GM12878 (cell line): ENCODE data around the gene LIMS1. TPM values are rescaled to one million over a fixed set of nuclear protein-coding genes. Genes with fewer than 3 reads are reported as not detected.

Source experiments
- ATAC-seq: fragments of 200-7000 bp; cut with Tn5 transposase; 3 replicates; pipeline ENCODE4 v1.9.1; 2020; ENCODE audit warnings: mild to moderate bottlenecking, moderate library complexity
- BruUV-seq: library from RNA; stranded (reverse); fragments of 400-500 nt; replicated peaks from 2 replicates; lab custom pipeline; 2021; lab: Mats Ljungman, UMichigan
- CTCF ChIA-PET: fragments of 300-600 bp; sonication (Branson Sonifier 250); formaldehyde crosslinking; extraction: SDS; loops from one replicate; lab custom pipeline; 2021; ENCODE audit warnings: inconsistent platforms; lab: Yijun Ruan, JAX
- POLR2A ChIA-PET: fragments of 350-600 bp; formaldehyde crosslinking; extraction: SDS; loops from one replicate; lab custom pipeline; 2021; ENCODE audit warnings: inconsistent platforms; lab: Charles Lee
- RAD21 ChIA-PET: fragments of 300-600 bp; sonication (Branson Sonifier 250); formaldehyde crosslinking; loops from one replicate; lab custom pipeline; 2023; ENCODE audit warnings: antibody characterized with exemption; ENCODE audit not compliant: unreplicated experiment; lab: Charles Lee
- SMC1A ChIA-PET: fragments of 300-600 bp; sonication (Branson Sonifier 250); formaldehyde crosslinking; loops from one replicate; lab custom pipeline; 2023; ENCODE audit not compliant: unreplicated experiment, uncharacterized antibody; lab: Charles Lee
- DNase-seq: peaks from one replicate; pipeline ENCODE4 v3.0.0-alpha.2; 2011; ENCODE audit warnings: low read depth, low spot score
- FAIRE-seq: peaks from 3 replicates; lab custom pipeline; 2011; peaks lifted over from hg19 to GRCh38; lab: Jason Lieb, UNC
- H2AFZ ChIP-seq: 2 replicates; pipeline ENCODE4 v1.6.0; 2011; ENCODE audit warnings: low read depth, low read length, control low read depth; ENCODE audit not compliant: control insufficient read depth
- H3K27ac ChIP-seq: 2 replicates; pipeline ENCODE4 v1.5.1; 2011; ENCODE audit warnings: control low read depth; ENCODE audit not compliant: control insufficient read depth, insufficient read depth
- H3K27me3 ChIP-seq, 2 experiments: replicated peaks in 1 of 2; 2 replicates each; pipeline versions ENCODE4 v1.6.0 to v1.6.1; 2011; ENCODE audit warnings: low read length in 1 of 2; ENCODE audit not compliant: control insufficient read depth in 2 of 2, insufficient read depth in 2 of 2
- H3K36me3 ChIP-seq, 2 experiments: 2 replicates each; pipeline ENCODE4 v1.5.1; 2011; ENCODE audit warnings: low read length in 1 of 2; ENCODE audit not compliant: control insufficient read depth in 2 of 2, insufficient read depth in 2 of 2
- H3K4me1 ChIP-seq: 2 replicates; pipeline ENCODE4 v1.6.1; 2011; ENCODE audit warnings: mild to moderate bottlenecking, low read length, moderate library complexity, mixed read lengths; ENCODE audit not compliant: control insufficient read depth, insufficient read depth
- H3K4me2 ChIP-seq: 2 replicates; pipeline ENCODE4 v1.6.0; 2011; ENCODE audit warnings: control low read depth; ENCODE audit not compliant: control insufficient read depth, insufficient read depth
- H3K4me3 ChIP-seq: fragments of 200-600 bp; sonication (generic); 2 replicates; pipeline ENCODE4 v1.5.1; 2016
- H3K79me2 ChIP-seq: 2 replicates; pipeline ENCODE4 v1.6.0; 2011; ENCODE audit warnings: low read length; ENCODE audit not compliant: control insufficient read depth, insufficient read depth
- H3K9ac ChIP-seq: 2 replicates; pipeline ENCODE4 v1.8.0; 2011; ENCODE audit warnings: low read length, control low read depth, mixed read lengths; ENCODE audit not compliant: control insufficient read depth, insufficient read depth
- H3K9me3 ChIP-seq: replicated peaks from 3 replicates; pipeline ENCODE4 v1.5.1; 2011; ENCODE audit warnings: mild to moderate bottlenecking, low read length; ENCODE audit not compliant: control insufficient read depth, insufficient read depth
- H4K20me1 ChIP-seq: 2 replicates; pipeline ENCODE4 v1.6.0; 2011; ENCODE audit not compliant: control insufficient read depth, insufficient read depth
- ATF3 ChIP-seq: IDR thresholded peaks from 2 replicates; pipeline ENCODE4 v1.6.1; 2011; ENCODE audit warnings: low read depth, mild to moderate bottlenecking, low read length, moderate library complexity, borderline replicate concordance; ENCODE audit errors: extremely low read depth
- CBX5 ChIP-seq: sonication (generic); IDR thresholded peaks from 2 replicates; pipeline ENCODE4 v1.6.1; 2016; ENCODE audit warnings: low read depth, moderate library complexity, mild to moderate bottlenecking, inconsistent platforms
- CHD2 ChIP-seq: IDR thresholded peaks from 2 replicates; pipeline ENCODE4 v1.6.1; 2011; ENCODE audit warnings: low read depth, low read length, improper control_type of control experiment, borderline replicate concordance
- CREM ChIP-seq: IDR thresholded peaks from 2 replicates; pipeline ENCODE4 v1.6.1; 2014; ENCODE audit warnings: antibody characterized with exemption, low read depth
- EGR1 ChIP-seq, 2 experiments: IDR thresholded peaks; 1 replicate in 1 of 2; 2 replicates in 1 of 2; pipeline ENCODE4 v1.6.1; 2011 to 2012; ENCODE audit warnings: low read depth in 2 of 2, low read length in 2 of 2, borderline replicate concordance in 1 of 2, mild to moderate bottlenecking in 1 of 2, moderate library complexity in 1 of 2
- EZH2 ChIP-seq: IDR thresholded peaks from 2 replicates; pipeline ENCODE4 v1.6.1; 2012; ENCODE audit warnings: low read depth, mild to moderate bottlenecking, control low read depth, inconsistent platforms, low read length, borderline replicate concordance; ENCODE audit not compliant: control insufficient read depth
- FOS ChIP-seq: IDR thresholded peaks from 3 replicates; pipeline ENCODE4 v1.6.1; 2011; ENCODE audit warnings: borderline replicate concordance; ENCODE audit not compliant: insufficient read length; ENCODE audit errors: extremely low read depth
- IKZF1 ChIP-seq: fragments of 450-650 bp; conservative IDR thresholded peaks from 2 replicates; pipeline ENCODE4 v1.6.1; 2017; ENCODE audit warnings: antibody characterized with exemption, mild to moderate bottlenecking
- IKZF2 ChIP-seq, 2 experiments: fragments of 450-650 bp; IDR thresholded peaks; 2 replicates each; pipeline ENCODE4 v1.6.1; 2017; ENCODE audit warnings: mild to moderate bottlenecking in 2 of 2, moderate library complexity in 2 of 2
- MEF2A ChIP-seq: IDR thresholded peaks from 2 replicates; pipeline ENCODE4 v1.6.1; 2011; ENCODE audit warnings: low read depth, mild to moderate bottlenecking, low read length, moderate library complexity; ENCODE audit not compliant: insufficient read depth
- NR2C2 ChIP-seq: IDR thresholded peaks from 2 replicates; pipeline ENCODE4 v1.6.1; 2011; ENCODE audit warnings: borderline replicate concordance, low read depth; ENCODE audit not compliant: control insufficient read depth, insufficient read length
- NRF1 ChIP-seq: conservative IDR thresholded peaks from 2 replicates; pipeline ENCODE4 v1.6.1; 2011; ENCODE audit warnings: mild to moderate bottlenecking, low read depth, low read length, improper control_type of control experiment
- POLR2A ChIP-seq: IDR thresholded peaks from 2 replicates; pipeline ENCODE4 v1.6.1; 2011; ENCODE audit warnings: low read depth, mild to moderate bottlenecking, low read length
- POLR2AphosphoS2 ChIP-seq: IDR thresholded peaks from 2 replicates; pipeline ENCODE4 v1.6.1; 2011; ENCODE audit warnings: low read depth, mild to moderate bottlenecking, low read length, improper control_type of control experiment, moderate library complexity
- RAD21 ChIP-seq: IDR thresholded peaks from 2 replicates; pipeline ENCODE4 v1.6.1; 2011; ENCODE audit warnings: mild to moderate bottlenecking, low read depth, low read length, moderate library complexity; ENCODE audit not compliant: insufficient read depth
- SMAD1 ChIP-seq: fragments of 450-650 bp; IDR thresholded peaks from 2 replicates; pipeline ENCODE4 v1.6.1; 2018; ENCODE audit warnings: mild to moderate bottlenecking, low read depth; ENCODE audit not compliant: partially characterized antibody
- SMC3 ChIP-seq: IDR thresholded peaks from 2 replicates; pipeline ENCODE4 v1.6.1; 2011; ENCODE audit warnings: low read length, improper control_type of control experiment, borderline replicate concordance
- SUZ12 ChIP-seq: fragments of 200-600 bp; sonication (generic); IDR thresholded peaks from one replicate; pipeline ENCODE4 v1.6.1; 2018; ENCODE audit warnings: antibody characterized with exemption, mild to moderate bottlenecking; ENCODE audit not compliant: unreplicated experiment
- TARDBP ChIP-seq: IDR thresholded peaks from 2 replicates; pipeline ENCODE4 v1.6.1; 2016; ENCODE audit warnings: borderline replicate concordance
- TBL1XR1 ChIP-seq: IDR thresholded peaks from 2 replicates; pipeline ENCODE4 v1.6.1; 2012; ENCODE audit warnings: low read depth, low read length, improper control_type of control experiment
- WGBS: methylation state at CpG from one replicate; pipeline ENCODE4 v1.1.6; 2016; ENCODE audit warnings: low lambda C conversion rate; ENCODE audit not compliant: insufficient replicate concordance, insufficient coverage; ENCODE audit errors: missing lambda C conversion rate; 5-methylcytosine and 5-hydroxymethylcytosine counted together
- in situ Hi-C: fragments of 300-500 bp; cut with MboI; formaldehyde crosslinking; loops from 9 replicates; pipeline ENCODE4 v1.14.3; 2018; ENCODE audit warnings: mixed read lengths
- intact Hi-C: fragments of 100-400 bp; cut with micrococcal nuclease; formaldehyde crosslinking; loops from one replicate; pipeline ENCODE4 v1.14.2; 2022; ENCODE audit not compliant: unreplicated experiment
- polyA plus RNA-seq, 11 experiments: library from polyadenylated mRNA; depleted of rRNA in 4 of 11; unstranded in 6 of 11; stranded (reverse) in 5 of 11; fragments of >200 nt; fragmentation: Nextera tagmentation in 4 of 11; fragmentation: Illumina TruSeq in 1 of 11; extraction: Ambion mirVana in 4 of 11; extraction: Trizol in 1 of 11; gene quantifications; 1 replicate in 1 of 11; 2 replicates in 10 of 11; pipeline versions ENCODE4 v1.2.1 to v1.2.3, GENCODE V29; 2011 to 2016; ENCODE audit warnings: inconsistent platforms in 2 of 11, missing spikeins in 2 of 11, low read depth in 1 of 11
- total RNA-seq, 4 experiments: library from RNA; depleted of rRNA in 3 of 4; stranded (reverse); fragments of >200 nt in 3 of 4; fragmentation: Illumina TruSeq in 1 of 4; extraction: Trizol in 1 of 4; gene quantifications; 2 replicates each; pipeline versions ENCODE4 v1.2.1 to v1.2.3, GENCODE V29; 2013 to 2021
- TF ChIP-seq, protein P1 (sequence below): fragments of 150-350 bp; IDR thresholded peaks from 2 replicates; pipeline ENCODE4 v1.6.1; 2016; ENCODE audit warnings: low read depth, low read length

Gene LIMS1
- total and polyA plus RNA-seq, 10 of the 15 experiments (the other 5 are each of a cell fraction or from before 2014, with no cell fraction given), result 15.7 to 98.1 (median 43.9) TPM

GRCh38 chr2:108583903-108584520 lies 49.7 kb downstream of the LIMS1 start:
- SMC1A ChIA-PET, result interaction anchor here (0.6 to 16.2 kb wide), 35 partner anchors 10 to 502 kb away, joined by 3 to 214 read pairs (median 4); partner anchors contain the start of genes GCC2 and LIMS1
- peak; percentile 82 for ATAC-seq
- peaks cover 4% of the 10 kb centered on the region; the same call in 1 of the 2 replicates for H4K20me1 ChIP-seq
- H3K4me3 ChIP-seq, result no peak overlapping the region
- no TSS peak for BruUV-seq
- POLR2A ChIA-PET, result interaction anchor here (0.7 to 1.1 kb wide), 4 partner anchors 11 to 184 kb away, joined by 3 to 5 read pairs (median 4); no protein-coding TSS in a partner anchor
- CTCF ChIA-PET, result interaction anchor here (0.6 to 10.0 kb wide), 45 partner anchors 9 to 648 kb away, joined by 3 to 118 read pairs (median 4); no protein-coding TSS in a partner anchor
- H3K27me3 ChIP-seq, result no peaks in the 10 kb centered on the region
- FAIRE-seq, result peak; percentile 80
- 0 out of 2 replicates have a peak overlapping the region, but pooled peaks have one; percentile 10 for H3K4me2 ChIP-seq
- H2AFZ ChIP-seq, result peak overlapping the region; percentile 56
- peaks cover 22% of the 10 kb centered on the region for H3K79me2 ChIP-seq
- no peak for DNase-seq
- RAD21 ChIA-PET, result interaction anchor here (0.6 to 3.6 kb wide), 27 partner anchors 10 to 647 kb away, joined by 3 to 34 read pairs (median 5); partner anchors contain the start of genes GCC2 and LIMS1
- H3K27ac ChIP-seq, result no peak overlapping the region
- intact Hi-C loops (loop anchor here (1.0 to 5.0 kb wide), 6 partner anchors 47 to 647 kb away; partner anchors contain the start of gene GCC2), in situ Hi-C loops (loop anchor here (5.0 to 25.0 kb wide), 4 partner anchors 187 to 649 kb away; no protein-coding TSS in a partner anchor)
- no peak overlapping the region for H3K9ac ChIP-seq
- H3K36me3 ChIP-seq, result no peaks in the 10 kb centered on the region
- H3K9me3 ChIP-seq, result no peaks in the 10 kb centered on the region
- H3K4me1 ChIP-seq, result peaks cover 43% of the 10 kb centered on the region
- WGBS, result 56% methylated on average over 4 of the region's 4 CpGs
- TF ChIP-seq TBL1XR1, result no peak
- TF ChIP-seq MEF2A, result no peak
- TF ChIP-seq SMC3, result peak; percentile 92
- no peak for TF ChIP-seq TARDBP
- TF ChIP-seq, protein P1, sequence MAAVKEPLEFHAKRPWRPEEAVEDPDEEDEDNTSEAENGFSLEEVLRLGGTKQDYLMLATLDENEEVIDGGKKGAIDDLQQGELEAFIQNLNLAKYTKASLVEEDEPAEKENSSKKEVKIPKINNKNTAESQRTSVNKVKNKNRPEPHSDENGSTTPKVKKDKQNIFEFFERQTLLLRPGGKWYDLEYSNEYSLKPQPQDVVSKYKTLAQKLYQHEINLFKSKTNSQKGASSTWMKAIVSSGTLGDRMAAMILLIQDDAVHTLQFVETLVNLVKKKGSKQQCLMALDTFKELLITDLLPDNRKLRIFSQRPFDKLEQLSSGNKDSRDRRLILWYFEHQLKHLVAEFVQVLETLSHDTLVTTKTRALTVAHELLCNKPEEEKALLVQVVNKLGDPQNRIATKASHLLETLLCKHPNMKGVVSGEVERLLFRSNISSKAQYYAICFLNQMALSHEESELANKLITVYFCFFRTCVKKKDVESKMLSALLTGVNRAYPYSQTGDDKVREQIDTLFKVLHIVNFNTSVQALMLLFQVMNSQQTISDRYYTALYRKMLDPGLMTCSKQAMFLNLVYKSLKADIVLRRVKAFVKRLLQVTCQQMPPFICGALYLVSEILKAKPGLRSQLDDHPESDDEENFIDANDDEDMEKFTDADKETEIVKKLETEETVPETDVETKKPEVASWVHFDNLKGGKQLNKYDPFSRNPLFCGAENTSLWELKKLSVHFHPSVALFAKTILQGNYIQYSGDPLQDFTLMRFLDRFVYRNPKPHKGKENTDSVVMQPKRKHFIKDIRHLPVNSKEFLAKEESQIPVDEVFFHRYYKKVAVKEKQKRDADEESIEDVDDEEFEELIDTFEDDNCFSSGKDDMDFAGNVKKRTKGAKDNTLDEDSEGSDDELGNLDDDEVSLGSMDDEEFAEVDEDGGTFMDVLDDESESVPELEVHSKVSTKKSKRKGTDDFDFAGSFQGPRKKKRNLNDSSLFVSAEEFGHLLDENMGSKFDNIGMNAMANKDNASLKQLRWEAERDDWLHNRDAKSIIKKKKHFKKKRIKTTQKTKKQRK, result no peak
- peak; percentile 92 for TF ChIP-seq RAD21
- no peak for TF ChIP-seq CHD2
- no peak for TF ChIP-seq SUZ12
- TF ChIP-seq EZH2, result no peak
- no peak for TF ChIP-seq POLR2AphosphoS2
- no peak for TF ChIP-seq NRF1
- no peak for TF ChIP-seq SMAD1
- TF ChIP-seq IKZF1, result peak; percentile 39
- TF ChIP-seq IKZF2 (IDR thresholded peaks at IDR 0.05), result 0 out of 4 replicates have a peak, but pooled peaks of 1 of the 2 experiments have one; percentile 18
- TF ChIP-seq NR2C2, result no peak
- no peak for TF ChIP-seq FOS
- TF ChIP-seq CBX5, result no peak
- no peak for TF ChIP-seq POLR2A
- no peak for TF ChIP-seq ATF3
- TF ChIP-seq EGR1 (IDR thresholded peaks at IDR 0.05; ENCODE audit: borderline replicate concordance in 1 of 2, low read depth in 2 of 2, low read length in 2 of 2), result no peak
- TF ChIP-seq CREM, result no peak
